PFSK-1 (cell line): Measurements from ENCODE around the gene DNAJB8.

Experiments
- FOXP2 ChIP-seq: optimal IDR thresholded peaks from 2 replicates; pipeline ENCODE3; 2011; ENCODE audit warnings: borderline replicate concordance, control low read depth, inconsistent platforms; ENCODE audit not compliant: insufficient read depth; ENCODE audit errors: extremely low read length, extremely low read depth
- POLR2AphosphoS5 ChIP-seq: IDR thresholded peaks from 2 replicates; pipeline ENCODE4 v1.6.1; 2012; ENCODE audit warnings: low read depth, mild to moderate bottlenecking, control low read depth, low read length, moderate library complexity
- SIN3A ChIP-seq: IDR thresholded peaks from 2 replicates; pipeline ENCODE4 v1.6.1; 2012; ENCODE audit warnings: mild to moderate bottlenecking, low read length, moderate library complexity, borderline replicate concordance; ENCODE audit not compliant: insufficient read depth
- TAF1 ChIP-seq: IDR thresholded peaks from 2 replicates; pipeline ENCODE4 v1.6.1; 2012; ENCODE audit warnings: low read length, control low read depth, borderline replicate concordance; ENCODE audit not compliant: insufficient read depth
- TF ChIP-seq, protein P1 (sequence below), 2 experiments: IDR thresholded peaks; 2 replicates each; pipeline versions ENCODE4 v1.6.1 to v1.8.0; 2011 to 2012; ENCODE audit warnings: low read depth in 2 of 2, low read length in 2 of 2, control low read depth in 1 of 2, inconsistent platforms in 1 of 2, mild to moderate bottlenecking in 1 of 2, moderate library complexity in 1 of 2; ENCODE audit not compliant: insufficient read depth in 1 of 2

Gene DNAJB8

GRCh38 chr3:128473180-128473519, 6.5 kb upstream of the DNAJB8 start:
- TF ChIP-seq TAF1 = no peak
- TF ChIP-seq SIN3A = no peak
- no peak for TF ChIP-seq POLR2AphosphoS5
- no peak for TF ChIP-seq FOXP2
- TF ChIP-seq, protein P1, sequence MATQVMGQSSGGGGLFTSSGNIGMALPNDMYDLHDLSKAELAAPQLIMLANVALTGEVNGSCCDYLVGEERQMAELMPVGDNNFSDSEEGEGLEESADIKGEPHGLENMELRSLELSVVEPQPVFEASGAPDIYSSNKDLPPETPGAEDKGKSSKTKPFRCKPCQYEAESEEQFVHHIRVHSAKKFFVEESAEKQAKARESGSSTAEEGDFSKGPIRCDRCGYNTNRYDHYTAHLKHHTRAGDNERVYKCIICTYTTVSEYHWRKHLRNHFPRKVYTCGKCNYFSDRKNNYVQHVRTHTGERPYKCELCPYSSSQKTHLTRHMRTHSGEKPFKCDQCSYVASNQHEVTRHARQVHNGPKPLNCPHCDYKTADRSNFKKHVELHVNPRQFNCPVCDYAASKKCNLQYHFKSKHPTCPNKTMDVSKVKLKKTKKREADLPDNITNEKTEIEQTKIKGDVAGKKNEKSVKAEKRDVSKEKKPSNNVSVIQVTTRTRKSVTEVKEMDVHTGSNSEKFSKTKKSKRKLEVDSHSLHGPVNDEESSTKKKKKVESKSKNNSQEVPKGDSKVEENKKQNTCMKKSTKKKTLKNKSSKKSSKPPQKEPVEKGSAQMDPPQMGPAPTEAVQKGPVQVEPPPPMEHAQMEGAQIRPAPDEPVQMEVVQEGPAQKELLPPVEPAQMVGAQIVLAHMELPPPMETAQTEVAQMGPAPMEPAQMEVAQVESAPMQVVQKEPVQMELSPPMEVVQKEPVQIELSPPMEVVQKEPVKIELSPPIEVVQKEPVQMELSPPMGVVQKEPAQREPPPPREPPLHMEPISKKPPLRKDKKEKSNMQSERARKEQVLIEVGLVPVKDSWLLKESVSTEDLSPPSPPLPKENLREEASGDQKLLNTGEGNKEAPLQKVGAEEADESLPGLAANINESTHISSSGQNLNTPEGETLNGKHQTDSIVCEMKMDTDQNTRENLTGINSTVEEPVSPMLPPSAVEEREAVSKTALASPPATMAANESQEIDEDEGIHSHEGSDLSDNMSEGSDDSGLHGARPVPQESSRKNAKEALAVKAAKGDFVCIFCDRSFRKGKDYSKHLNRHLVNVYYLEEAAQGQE (IDR thresholded peaks at IDR 0.05; ENCODE audit: insufficient read depth in 1 of 2, low read depth in 2 of 2, low read length in 2 of 2) = no peak

DNA sequence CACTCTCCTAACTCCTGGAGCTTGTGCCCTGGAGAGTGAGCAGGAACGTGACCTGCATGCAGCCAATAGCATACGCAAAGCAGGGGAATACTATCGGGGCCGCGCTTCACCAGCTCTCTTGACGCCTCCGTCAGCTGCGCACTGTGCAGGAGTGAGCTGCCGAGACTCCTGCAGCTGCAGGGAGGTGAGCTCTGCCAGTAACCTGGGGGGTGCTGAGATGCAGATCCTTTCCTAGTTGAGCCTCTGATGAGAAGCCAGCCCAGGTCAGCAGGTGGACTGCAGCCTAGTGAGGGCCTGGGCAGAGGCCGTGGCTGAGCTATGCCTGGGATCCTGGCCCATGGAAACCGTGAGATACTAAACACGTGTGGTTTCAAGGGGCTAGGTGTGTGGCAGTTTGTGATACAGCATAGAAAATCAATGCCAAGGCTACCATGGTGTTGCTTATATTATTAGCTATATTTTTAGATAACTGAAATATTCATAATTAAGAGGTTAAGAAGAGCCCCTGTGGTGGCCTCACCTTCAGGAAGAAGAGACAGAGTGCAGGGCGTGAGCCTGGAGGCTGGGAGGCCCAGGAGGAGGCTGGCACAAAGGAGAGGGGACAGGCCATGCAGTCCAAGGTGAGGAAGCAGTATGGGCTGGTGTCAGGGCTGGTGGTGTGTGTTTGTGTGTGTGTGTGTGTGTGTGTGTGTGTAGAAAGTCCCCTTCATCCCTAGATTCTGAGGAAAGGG, 5.9 kb upstream of the DNAJB8 start:
- TF ChIP-seq POLR2AphosphoS5 (no peak), SIN3A (no peak), FOXP2 (no peak), TAF1 (no peak)
- TF ChIP-seq, protein P1 (IDR thresholded peaks at IDR 0.05; ENCODE audit: insufficient read depth in 1 of 2, low read depth in 2 of 2, low read length in 2 of 2) = no peak

GRCh38 chr3:128471720-128472119, 5.0 kb upstream of the DNAJB8 start:
- no peak for TF ChIP-seq TAF1
- TF ChIP-seq, protein P1 (IDR thresholded peaks at IDR 0.05; ENCODE audit: insufficient read depth in 1 of 2, low read depth in 2 of 2, low read length in 2 of 2) = no peak
- TF ChIP-seq FOXP2 = no peak
- no peak for TF ChIP-seq POLR2AphosphoS5
- TF ChIP-seq SIN3A = no peak

DNA sequence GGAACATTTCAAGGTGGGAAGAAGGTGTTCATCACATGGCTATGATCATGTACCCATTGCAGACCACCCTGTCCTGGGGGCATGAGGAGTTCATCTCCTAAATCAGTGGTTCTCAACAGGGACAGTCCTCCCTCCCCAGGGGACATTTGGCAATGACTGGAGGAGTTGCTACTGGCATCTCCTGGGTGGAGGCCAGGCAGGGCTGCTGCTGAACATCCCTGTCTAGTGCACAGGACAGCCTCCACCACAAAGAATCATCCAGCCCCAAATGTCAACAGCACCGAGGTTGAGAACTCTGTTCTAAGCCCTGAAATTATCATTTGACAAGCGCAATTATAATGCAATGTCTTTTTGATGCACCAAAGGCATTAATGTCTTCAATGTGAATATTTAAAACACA, 4.4 kb upstream of the DNAJB8 start:
- TF ChIP-seq, protein P1 (IDR thresholded peaks at IDR 0.05; ENCODE audit: insufficient read depth in 1 of 2, low read depth in 2 of 2, low read length in 2 of 2) = no peak
- TF ChIP-seq FOXP2 = no peak
- TF ChIP-seq SIN3A = no peak
- TF ChIP-seq POLR2AphosphoS5 = no peak
- no peak for TF ChIP-seq TAF1

DNA sequence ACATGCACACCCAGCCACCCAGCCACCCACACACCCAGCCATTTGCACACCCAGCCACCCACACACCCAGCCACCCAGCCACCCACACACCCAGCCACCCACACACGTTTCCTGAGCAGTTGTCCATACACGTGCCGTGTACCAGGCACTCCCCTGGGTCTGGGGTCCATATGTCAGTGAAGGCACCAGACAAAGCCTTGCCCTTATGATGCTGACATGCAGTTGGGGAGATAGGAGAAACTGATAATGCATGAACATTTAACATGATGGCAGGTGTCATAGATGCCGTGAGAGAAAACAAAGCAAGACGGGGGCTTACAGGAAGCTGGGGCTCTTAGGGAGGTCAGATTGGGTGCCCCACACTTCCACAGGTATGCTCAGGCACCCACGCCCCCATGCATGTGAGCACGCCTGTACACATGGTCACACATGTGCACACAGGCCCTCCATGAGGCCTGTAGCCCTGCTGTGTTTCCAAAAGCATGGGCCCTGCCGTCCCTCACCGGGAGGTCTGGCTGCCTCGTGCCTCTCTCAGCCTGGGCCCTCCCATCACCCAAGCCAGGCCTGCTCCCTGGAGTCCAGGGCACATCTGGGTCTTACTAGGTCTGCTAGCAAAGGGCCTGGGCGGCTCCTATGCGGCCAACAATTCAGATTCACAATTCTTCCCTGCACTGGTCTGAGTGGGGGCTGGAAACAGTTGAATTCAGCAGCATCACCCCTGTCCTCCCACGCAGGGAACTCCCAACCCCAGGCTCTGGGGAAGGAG, 3.6 kb upstream of the DNAJB8 start:
- no peak for TF ChIP-seq TAF1
- TF ChIP-seq SIN3A = no peak
- TF ChIP-seq, protein P1 (IDR thresholded peaks at IDR 0.05; ENCODE audit: insufficient read depth in 1 of 2, low read depth in 2 of 2, low read length in 2 of 2) = no peak
- no peak for TF ChIP-seq POLR2AphosphoS5
